GM21529 (cell line): ENCODE measurements around the gene TSGA10IP.

Experiments used
- ATAC-seq: cut with Tn5 transposase; IDR thresholded peaks from one replicate; pipeline ENCODE4 v1.9.1; 2021; ENCODE audit not compliant: unreplicated experiment

The TSGA10IP gene

DNA sequence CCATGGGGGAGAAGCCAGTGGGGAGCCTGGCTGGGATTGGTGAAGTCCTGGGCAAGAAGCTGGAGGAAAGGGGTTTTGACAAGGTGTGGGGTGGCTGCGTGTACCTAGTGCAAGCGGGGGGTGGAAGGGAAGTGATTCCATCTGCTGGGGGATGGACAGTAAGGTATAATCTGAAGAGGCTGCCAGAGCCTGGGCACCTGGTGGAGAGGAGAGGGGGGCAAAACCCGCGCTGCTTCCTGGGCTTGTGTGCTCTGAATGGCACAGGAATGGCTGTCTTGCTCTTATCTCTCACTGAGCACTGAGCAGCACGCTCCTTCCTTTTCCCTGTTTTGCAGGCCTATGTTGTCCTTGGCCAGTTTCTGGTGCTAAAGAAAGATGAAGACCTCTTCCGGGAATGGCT is 58.0 kb downstream of the TSGA10IP start:
- no peak for ATAC-seq

DNA sequence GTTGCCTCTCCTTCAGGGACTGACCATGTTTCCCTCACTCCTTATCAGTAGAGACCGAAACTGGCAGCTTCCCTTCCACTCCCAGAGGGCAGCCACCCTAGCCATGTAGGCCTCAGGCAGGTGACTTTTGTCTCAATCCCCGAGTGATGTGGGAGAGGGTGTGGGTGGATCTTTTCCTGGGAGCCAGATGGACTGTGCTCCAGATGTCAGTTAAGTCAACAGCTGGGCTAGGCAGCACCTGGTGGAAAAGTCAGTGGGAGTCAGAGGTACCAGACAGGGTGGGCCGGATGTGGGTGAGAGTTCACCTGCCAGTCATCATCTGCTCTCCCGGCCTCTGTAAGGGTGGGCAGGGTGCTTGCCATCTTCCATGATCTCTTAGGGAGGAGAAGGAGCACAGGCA is 58.9 kb downstream of the TSGA10IP start:
- ATAC-seq: no peak

DNA sequence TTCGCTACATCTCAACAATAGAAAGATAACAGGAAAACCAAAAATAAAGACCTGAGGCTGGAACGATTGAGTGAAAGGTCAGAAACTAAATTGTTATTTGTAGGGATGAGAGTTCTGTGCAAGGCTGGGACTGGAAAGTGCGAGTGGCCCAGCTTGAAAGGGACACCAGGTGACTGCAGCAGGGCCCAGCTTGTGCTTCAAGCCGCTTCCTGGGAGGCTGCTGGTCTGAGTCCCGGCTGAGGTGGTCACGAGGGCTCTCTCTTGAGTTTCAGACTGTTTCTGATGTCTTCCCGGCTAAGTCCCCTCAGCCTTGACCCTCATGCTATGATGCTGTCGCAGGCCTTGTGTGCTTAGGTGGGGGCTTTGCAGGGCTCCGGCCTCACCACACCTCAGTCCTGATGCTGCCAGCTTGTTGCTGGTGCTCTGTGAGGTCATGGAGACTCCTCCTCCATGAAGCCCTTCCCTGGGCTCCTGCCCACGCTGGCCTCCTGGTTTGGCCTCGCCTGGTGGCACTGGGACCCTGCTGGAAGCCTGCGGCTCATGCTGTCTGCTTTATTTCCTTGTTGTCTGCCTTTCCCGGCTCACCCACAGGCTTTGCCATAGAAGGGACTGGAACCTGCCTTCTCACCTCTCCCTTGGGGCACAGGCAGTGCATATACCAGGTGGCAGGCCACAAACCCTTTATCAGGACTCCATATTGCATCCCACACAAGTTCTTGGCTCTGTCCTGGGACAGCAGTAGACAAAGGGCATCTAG is 61.0 kb downstream of the TSGA10IP start:
- no peak for ATAC-seq

DNA sequence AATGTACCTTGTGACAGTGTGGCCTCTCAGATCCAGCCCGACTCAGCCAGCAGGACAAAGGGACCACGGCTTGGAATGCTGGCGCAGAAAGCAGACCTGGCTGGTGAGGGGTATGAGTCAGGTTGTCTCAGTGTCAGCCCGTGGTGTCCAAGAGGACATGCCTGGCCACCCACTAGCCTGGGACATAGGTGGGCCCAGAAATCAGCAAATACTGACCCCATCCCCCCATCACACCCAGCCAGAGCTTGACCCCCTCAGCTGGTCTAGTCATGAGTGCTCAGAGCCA is 61.6 kb downstream of the TSGA10IP start:
- ATAC-seq: no peak

DNA sequence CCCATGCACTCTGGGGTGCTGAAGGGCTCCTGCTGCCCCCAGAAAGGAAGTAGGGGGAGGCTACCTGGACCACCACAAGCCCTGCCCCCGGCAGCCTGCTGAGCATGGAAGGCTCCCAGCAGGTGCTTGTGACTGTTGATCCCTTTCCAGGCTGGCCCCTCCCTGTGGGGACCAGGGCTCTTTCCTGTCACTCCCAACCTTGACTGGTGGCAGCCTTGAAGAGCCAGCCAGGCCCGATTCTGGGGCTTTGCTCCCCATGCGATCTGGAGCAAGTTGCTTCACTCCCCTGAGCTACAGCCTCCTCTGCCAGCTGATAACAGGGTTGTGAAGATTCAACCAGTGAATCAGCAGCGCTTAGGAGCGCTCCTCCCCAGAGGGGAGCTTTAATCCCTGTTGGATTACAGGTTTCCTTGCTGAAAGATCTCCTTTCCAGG is 61.9 kb downstream of the TSGA10IP start:
- no peak for ATAC-seq

DNA sequence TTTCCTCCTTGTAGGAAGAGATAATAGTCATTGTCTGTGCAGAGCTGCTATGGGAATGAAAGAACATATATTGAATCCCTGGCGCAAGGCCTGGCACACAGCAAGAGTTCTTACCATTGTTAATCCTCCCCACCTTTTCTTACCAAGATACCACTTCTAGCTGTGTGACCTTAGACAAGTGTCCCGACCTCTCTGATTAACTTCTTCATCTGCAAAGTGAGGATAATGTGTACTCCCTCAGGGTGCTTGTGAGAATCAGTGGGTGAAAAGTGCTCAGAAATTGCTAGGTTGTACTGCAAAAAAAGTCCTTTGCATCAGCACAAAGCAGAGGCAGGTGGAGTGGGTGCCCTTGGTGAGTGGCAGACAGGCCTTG is 62.8 kb downstream of the TSGA10IP start:
- ATAC-seq: no peak

DNA sequence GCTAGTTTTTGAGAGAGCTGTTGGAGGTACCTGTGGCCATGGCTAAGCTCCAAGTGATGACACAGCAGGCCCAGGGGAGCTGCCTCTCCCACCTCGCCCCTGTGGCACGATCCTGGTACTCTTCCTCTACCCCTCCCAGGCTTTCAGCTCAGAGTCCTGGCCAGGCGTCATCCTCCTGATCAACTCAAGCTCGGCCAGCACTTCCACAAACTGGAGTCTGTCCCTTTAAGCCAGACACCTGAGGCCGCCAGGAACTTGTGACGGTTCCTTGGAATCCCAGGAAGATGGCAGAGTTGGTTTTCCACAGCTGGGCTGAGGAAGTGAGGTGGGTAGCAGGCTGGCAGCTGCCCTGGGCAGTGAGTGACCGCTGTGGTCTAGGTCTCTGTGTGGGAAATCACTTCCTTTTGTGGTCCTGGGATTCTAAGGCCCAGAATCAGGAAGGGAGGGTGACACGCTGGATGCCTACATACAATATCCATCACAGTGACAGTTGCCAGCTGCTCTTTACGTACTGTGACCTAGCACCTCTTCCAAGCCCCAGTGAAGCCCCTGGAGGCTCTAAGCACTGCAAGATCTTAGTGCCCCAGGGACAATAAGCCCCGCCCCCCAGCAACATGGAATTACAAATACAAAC is 63.3 kb downstream of the TSGA10IP start:
- no peak for ATAC-seq
